Activated CD4-positive, alpha-beta T cell treated with anti-CD3 and anti-CD28 coated beads, Interleukin-2, amount 50 U/mL, for 24 hours (primary cell): Measurements from ENCODE around the gene CDKN2AIPNL.

ENCODE experiments used
- DNase-seq, 2 donors: peaks; one replicate each; pipeline ENCODE4 v3.0.0-alpha.2; 2020; ENCODE audit warnings: low read depth in 1 of 2, low spot score in 1 of 2

The CDKN2AIPNL gene

GRCh38 chr5:134411546-134412266 is at the start of gene CDKN2AIPNL:
Gene CDKN2AIPNL (minus strand): TSS chr5:134411881. CDS start chr5:134411854, 27 bp downstream.
- peak; percentile 78 to 85 for DNase-seq

GRCh38 chr5:134460551-134460950 is 48.9 kb upstream of the CDKN2AIPNL start:
- DNase-seq: no peak

- DNase-seq: no peak
Observed at GRCh38 chr5:134459491-134459890, 47.8 kb upstream of the CDKN2AIPNL start.

GRCh38 chr5:134459010-134459403 is 47.3 kb upstream of the CDKN2AIPNL start:
- no peak for DNase-seq

- no peak for DNase-seq
Observed at GRCh38 chr5:134458234-134459009, 46.7 kb upstream of the CDKN2AIPNL start.

GRCh38 chr5:134457801-134458200 is 46.1 kb upstream of the CDKN2AIPNL start:
- no peak for DNase-seq

- no peak for DNase-seq
Observed at GRCh38 chr5:134456825-134457224, 45.1 kb upstream of the CDKN2AIPNL start.

GRCh38 chr5:134455466-134455865 is 43.8 kb upstream of the CDKN2AIPNL start:
- DNase-seq: no peak

GRCh38 chr5:134453016-134453415 is 41.3 kb upstream of the CDKN2AIPNL start:
- DNase-seq: no peak

GRCh38 chr5:134451936-134452505 is 40.3 kb upstream of the CDKN2AIPNL start:
- no peak for DNase-seq

- no peak for DNase-seq
Observed at GRCh38 chr5:134451225-134451935, 39.7 kb upstream of the CDKN2AIPNL start.

GRCh38 chr5:134450374-134450773 is 38.7 kb upstream of the CDKN2AIPNL start:
- no peak for DNase-seq

GRCh38 chr5:134449167-134449566 is 37.5 kb upstream of the CDKN2AIPNL start:
- DNase-seq: no peak

GRCh38 chr5:134447815-134448520 is 36.3 kb upstream of the CDKN2AIPNL start:
- no peak for DNase-seq

- no peak for DNase-seq
Observed at GRCh38 chr5:134446938-134447337, 35.3 kb upstream of the CDKN2AIPNL start.

- DNase-seq: no peak
Observed at GRCh38 chr5:134445856-134446818, 34.5 kb upstream of the CDKN2AIPNL start.

- DNase-seq: no peak
Observed at GRCh38 chr5:134444941-134445471, 33.3 kb upstream of the CDKN2AIPNL start.

GRCh38 chr5:134440201-134440755 is 28.6 kb upstream of the CDKN2AIPNL start:
- no peak for DNase-seq

GRCh38 chr5:134439210-134439654 is 27.6 kb upstream of the CDKN2AIPNL start:
- no peak for DNase-seq
